ENCODE measurements around the gene CYTH1. TPM values are rescaled to one million over a fixed set of nuclear protein-coding genes. Genes with fewer than 3 reads are reported as not detected.
A peak's percentile ranks its signal among the peaks of the same experiment; 100 is the strongest.

Gene CYTH1
- total and polyA plus RNA-seq, 7 donors: 18.7 to 40.4 (median 29.8) TPM

DNA sequence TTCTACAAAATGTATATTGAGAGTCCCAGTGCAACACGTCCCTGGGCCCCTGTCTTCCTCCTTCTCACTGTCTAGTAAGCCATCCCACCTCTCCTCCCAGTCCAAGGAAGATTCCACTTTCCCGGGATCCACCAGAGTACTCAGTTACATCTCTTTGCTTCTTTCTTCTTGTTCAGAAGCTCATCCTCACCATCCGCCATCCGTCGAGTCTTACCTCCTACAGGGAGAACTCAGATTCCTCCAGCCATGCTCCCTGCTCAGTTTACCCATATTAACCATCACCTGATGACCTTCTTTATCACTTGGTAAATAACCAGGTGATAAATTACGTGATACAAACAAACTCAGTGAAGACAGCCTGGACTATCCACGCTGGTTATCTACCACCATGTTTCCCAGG, 57.1 kb downstream of the CYTH1 start:
- DNase-seq (no peak), ATAC-seq (no peak)
- Histone ChIP-seq H3K4me1 (peaks cover 82% of the 10 kb centered on the region), H3K36me3 (ENCODE audit: insufficient read depth in 1 of 2, low read depth in 1 of 2) (no peaks in the 10 kb centered on the region), H3K27ac (peak overlapping the region; percentile 73), H3K9me3 (no peaks in the 10 kb centered on the region), H3K4me3 (no peak overlapping the region), H3K27me3 (ENCODE audit: insufficient read depth in 3 of 3, low read length in 2 of 3) (no peaks in the 10 kb centered on the region)
- intact Hi-C loops (cut with DNase I): no loop called here
- WGBS, 3 donors: 82 to 91% (median 86%) methylated on average over 7 of the region's 7 CpGs
- TF ChIP-seq, protein P1, sequence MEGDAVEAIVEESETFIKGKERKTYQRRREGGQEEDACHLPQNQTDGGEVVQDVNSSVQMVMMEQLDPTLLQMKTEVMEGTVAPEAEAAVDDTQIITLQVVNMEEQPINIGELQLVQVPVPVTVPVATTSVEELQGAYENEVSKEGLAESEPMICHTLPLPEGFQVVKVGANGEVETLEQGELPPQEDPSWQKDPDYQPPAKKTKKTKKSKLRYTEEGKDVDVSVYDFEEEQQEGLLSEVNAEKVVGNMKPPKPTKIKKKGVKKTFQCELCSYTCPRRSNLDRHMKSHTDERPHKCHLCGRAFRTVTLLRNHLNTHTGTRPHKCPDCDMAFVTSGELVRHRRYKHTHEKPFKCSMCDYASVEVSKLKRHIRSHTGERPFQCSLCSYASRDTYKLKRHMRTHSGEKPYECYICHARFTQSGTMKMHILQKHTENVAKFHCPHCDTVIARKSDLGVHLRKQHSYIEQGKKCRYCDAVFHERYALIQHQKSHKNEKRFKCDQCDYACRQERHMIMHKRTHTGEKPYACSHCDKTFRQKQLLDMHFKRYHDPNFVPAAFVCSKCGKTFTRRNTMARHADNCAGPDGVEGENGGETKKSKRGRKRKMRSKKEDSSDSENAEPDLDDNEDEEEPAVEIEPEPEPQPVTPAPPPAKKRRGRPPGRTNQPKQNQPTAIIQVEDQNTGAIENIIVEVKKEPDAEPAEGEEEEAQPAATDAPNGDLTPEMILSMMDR (IDR thresholded peaks at IDR 0.05): no peak

DNA sequence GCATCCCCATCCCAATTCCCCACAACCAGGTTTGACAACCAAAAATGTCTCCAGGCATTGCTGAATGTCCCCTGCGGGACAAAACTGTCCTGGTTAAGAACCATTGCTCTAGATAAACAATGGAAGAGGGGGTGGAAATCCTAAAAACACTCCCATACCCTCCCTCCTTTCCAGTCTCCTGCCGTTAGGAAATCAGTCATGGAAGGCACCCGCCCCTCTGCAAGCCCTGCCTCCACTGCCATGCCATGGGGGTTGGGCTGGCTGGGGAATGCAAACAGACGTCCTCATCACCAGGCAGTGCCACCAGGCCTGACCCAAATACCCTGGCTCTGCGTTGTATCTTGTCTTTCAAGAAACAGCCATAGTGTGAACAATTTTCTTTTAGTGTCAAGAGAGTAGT, 57.5 kb downstream of the CYTH1 start:
- TF ChIP-seq, protein P1 (IDR thresholded peaks at IDR 0.05): no peak
- peak in 1 of 2 donors; percentile 78 for DNase-seq
- intact Hi-C loops (cut with DNase I): no loop called here
- no peaks in the 10 kb centered on the region for H3K27me3 ChIP-seq (ENCODE audit: insufficient read depth in 3 of 3, low read length in 2 of 3)
- peaks cover 77% of the 10 kb centered on the region for H3K4me1 ChIP-seq
- H3K27ac ChIP-seq: peak overlapping the region; percentile 73
- no peaks in the 10 kb centered on the region for H3K36me3 ChIP-seq (ENCODE audit: insufficient read depth in 1 of 2, low read depth in 1 of 2)
- WGBS, 3 donors: 19 to 32% (median 25%) methylated on average over 5 of the region's 5 CpGs
- ATAC-seq: peak; percentile 76 to 87 (median 81)
- H3K4me3 ChIP-seq: peak overlapping the region; percentile 5
- no peaks in the 10 kb centered on the region for H3K9me3 ChIP-seq

DNA sequence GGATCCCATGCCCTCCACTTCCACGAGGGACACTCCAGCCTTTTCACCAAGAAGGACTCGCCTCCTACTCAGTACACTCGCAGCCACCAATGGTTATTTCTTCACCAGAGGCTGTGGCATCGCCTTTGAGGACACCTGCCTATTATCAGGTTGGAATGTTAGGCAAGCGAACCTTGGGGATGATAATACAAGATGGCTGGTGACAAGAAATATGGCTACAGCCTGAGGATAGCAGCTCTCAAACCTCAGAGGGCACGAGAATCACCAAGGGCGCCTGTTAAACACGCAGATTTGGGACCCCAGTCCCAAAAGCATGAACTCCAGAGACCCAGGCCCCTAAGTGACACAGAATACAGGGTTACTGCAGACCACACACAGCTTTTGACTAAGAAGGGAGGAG, 58.1 kb downstream of the CYTH1 start:
- DNase-seq (no peak), ATAC-seq (peak in 2 of 4 donors; percentile 11 to 15)
- peak overlapping the region; percentile 73 for H3K27ac ChIP-seq
- intact Hi-C loops (cut with DNase I): no loop called here
- peaks cover 73% of the 10 kb centered on the region for H3K4me1 ChIP-seq
- H3K36me3 ChIP-seq (ENCODE audit: insufficient read depth in 1 of 2, low read depth in 1 of 2): no peaks in the 10 kb centered on the region
- H3K9me3 ChIP-seq: no peaks in the 10 kb centered on the region
- H3K4me3 ChIP-seq: peak overlapping the region; percentile 5
- H3K27me3 ChIP-seq (ENCODE audit: insufficient read depth in 3 of 3, low read length in 2 of 3): no peaks in the 10 kb centered on the region
- TF ChIP-seq, protein P1 (IDR thresholded peaks at IDR 0.05): no peak
- WGBS, 3 donors: 76 to 84% (median 78%) methylated on average over 8 of the region's 8 CpGs

DNA sequence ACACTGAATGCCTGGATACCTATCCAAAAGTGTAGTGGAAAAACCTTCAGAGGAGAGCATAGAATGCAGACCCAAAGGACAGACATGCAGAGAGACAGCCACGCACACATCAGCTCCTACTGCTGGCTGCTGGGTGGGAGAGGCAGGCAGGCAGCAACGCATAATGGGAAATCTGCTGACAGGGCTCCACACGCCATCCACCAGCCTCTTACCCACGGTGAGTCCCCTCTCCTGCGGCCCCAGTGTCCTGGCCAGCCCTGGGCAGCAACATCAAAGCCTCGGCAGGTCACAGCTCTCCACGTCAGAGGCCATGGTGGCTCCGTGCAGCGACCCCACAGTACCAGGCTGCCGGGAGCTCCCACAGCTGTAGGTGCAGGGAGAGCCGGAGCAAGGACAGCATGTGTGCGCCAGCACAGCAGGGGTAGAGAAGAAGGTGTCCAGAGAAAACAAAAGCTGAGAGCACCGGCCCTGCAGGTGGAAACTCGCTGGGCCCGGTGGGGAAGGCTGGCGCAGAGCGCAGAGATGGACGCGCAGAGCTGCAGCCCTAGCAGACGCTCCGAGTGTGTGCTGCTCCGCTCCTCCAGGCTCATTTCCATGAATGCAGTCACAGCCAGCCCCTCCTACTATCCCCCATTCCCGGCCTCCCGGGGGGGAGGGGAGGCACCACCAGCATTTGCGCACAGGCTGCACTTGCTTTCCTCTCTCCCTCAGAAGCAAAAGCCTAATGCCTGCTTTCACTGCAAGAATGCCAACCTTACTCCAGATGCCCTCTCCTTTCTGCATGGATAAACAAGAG, 58.9 kb downstream of the CYTH1 start:
- 14 to 30% (median 17%) methylated on average over 24 to 25 of the region's 25 CpGs for WGBS, 3 donors

More for the DNA sequence above, 58.9 kb downstream of the CYTH1 start:
- DNase-seq (peak; percentile 45 to 68), ATAC-seq (peak; percentile 26 to 52 (median 51))
- H3K36me3 ChIP-seq (ENCODE audit: insufficient read depth in 1 of 2, low read depth in 1 of 2): no peaks in the 10 kb centered on the region
- intact Hi-C loops (cut with DNase I): no loop called here
- TF ChIP-seq, protein P1 (IDR thresholded peaks at IDR 0.05): no peak
- peak overlapping the region; percentile 73 for H3K27ac ChIP-seq
- H3K27me3 ChIP-seq (ENCODE audit: insufficient read depth in 3 of 3, low read length in 2 of 3): no peaks in the 10 kb centered on the region
- H3K9me3 ChIP-seq: no peaks in the 10 kb centered on the region
- H3K4me3 ChIP-seq: peak overlapping the region; percentile 54
- H3K4me1 ChIP-seq: peaks cover 77% of the 10 kb centered on the region
